Muscle of back (tissue), 11 donors: ENCODE data around the gene BOD1L1. TPM values are rescaled to one million over a fixed set of nuclear protein-coding genes. Genes with fewer than 3 reads are reported as not detected.

ENCODE experiments used
- DNase-seq, 3 donors: peaks; one replicate each; pipeline versions ENCODE4 v3.0.0 to v3.0.0-alpha.2; 2013
- polyA plus RNA-seq, 10 donors: library from polyadenylated mRNA; unstranded; fragments of 120-200 nt; gene quantifications; one replicate each; pipeline ENCODE4 v1.2.1, GENCODE V29; 2013; ENCODE audit not compliant: insufficient read length in 10 of 10

The BOD1L1 gene
- polyA plus RNA-seq, 10 donors: 27.8 to 43.2 (median 35.0) TPM

DNA sequence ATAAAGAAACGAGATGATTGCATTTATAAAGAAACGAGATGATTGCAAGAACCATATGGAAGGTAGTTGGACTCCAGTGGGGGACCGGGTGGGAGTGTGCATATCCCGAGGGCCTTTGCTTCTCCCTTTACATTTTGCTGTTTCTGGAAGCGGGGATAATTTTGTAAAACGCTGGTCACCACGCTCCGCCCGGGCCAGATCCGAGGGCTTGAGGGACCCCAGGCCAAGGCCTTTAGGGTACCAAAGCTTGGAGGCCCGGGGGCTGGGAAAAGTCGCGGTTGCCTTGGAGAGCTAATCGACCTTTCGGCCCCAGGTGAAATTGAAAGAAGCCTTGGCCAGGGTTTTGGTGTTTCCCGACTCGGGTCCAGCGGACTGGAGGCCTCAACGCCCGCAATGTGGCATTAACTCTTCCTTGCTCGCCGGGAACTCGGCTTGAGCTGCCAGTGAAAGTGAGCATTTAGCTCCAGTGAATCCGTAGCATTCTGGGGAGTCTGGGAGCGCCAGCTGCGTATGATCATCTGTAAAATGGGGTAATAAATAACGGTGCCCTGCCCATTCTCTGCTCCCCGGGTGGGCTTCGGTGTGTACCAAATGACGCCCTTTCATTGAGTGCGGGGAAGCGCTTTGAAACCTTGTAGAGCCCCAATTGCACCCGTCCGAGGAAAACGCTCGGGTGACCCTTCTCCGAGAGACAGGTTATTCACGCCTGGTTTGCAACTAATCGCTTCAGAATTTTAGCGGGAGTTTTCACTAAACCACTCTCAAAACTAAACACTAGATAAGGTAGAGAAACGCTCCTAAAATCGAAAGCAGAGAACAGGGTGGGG is 87.7 kb downstream of the BOD1L1 start:
- DNase-seq: no peak

DNA sequence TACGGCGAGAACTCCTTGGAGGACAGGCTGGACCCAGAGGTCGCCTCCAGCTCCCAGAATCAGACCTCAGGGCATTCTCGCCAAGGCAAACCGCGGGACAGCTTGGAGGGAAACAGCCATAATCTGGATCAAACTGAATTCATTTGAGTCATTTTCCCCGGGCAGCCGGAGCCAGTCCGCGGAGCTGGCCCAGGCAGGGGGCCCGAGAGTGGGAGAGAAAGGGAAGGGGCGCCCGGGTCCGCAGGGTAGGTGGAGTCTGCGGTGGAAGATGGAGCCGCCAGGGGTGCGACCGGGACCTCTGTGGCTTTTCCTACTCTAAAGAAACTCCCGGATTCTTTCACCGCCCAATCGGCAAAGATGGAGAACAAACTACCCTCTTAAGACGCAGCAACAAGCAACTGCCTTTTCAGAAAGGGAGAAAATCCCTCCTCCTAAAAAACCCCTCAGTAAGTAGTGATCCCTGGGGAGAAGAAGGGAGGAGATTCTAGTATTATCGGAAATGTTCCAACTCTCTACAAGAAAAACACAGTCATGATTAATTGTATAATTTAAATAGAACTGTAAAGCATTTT is 88.4 kb downstream of the BOD1L1 start:
- DNase-seq: no peak

DNA sequence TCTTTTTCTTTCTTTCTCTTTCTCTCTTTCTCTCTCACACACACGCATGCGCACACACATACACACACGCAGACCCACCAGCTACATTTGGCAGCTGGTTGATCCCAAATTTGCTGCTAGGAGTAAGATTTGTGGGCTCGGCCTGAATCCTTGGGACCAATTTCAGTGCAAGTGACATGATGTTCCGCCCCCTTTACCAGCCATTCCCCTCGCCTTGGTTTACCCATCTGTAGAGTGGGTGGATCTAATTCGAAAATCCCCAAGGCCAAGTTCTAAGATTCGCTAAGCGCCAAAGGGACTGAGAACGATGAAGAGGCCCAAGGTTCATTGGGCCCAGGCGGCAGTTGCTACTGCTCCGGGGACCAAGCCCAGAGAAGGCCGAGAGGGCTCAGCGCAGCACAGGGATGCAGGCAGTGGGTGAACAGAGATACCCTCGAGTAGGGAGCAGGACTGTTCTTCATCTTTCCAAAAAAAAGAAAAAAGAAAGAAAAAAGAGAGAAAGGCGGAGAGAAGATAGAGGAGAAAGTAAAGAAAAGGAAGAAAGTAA is 89.0 kb downstream of the BOD1L1 start:
- DNase-seq: no peak

DNA sequence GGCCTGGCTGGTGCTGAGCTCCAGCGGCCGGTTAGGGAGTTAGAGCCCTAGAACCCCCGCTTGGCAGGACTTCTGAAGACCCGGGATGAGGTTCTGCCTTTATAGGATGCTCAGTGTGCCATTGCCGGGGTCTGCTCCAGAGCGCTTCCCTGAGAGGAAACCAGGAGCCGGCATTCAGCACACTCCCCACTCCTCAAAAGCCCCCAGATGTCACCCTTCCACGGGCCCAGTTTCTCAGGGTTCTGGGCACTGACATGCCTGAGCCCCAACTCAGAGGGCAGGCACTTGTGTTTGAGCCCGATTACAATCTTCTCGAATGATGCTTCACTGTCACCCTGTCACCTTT is 89.7 kb downstream of the BOD1L1 start:
- DNase-seq: no peak

DNA sequence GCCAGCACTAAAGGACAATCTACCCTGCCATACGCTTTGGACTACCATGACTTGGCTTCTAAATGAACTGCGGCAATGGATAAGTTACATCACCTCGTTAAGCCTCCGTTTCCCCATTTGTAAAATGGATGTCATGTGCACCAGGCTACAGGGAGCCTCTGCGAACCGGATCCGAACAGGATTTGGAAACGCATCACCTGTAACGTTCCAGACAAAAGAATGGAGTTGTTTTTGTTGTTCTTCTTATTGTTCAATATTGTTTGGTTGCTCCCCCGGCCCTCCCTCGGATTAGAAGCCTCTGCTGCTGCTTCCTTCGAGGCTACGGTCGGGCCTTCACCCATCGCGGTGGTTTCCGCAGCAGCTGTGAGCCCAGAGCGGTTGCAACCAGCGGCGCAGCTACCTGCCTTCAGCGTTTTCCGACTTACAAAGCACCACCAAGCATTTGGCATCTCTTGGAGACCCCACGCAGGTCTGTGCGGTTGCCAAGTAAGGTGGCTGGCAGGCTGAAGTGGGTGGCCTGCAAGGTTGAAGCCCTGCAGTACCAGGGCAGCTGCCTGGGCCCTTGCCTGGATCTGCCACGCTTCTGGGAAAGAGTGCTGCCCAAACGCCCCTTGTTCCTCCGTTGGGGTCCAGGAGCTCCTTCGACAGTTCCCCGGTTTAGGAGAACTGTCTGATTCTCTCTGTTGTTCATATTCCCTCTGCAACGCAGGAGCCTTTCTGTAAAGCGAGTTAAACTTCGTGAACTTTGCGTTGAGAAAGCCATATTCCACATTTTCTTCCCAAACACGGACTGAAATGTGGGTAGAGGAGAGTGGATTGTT is 90.3 kb downstream of the BOD1L1 start:
- DNase-seq: no peak

DNA sequence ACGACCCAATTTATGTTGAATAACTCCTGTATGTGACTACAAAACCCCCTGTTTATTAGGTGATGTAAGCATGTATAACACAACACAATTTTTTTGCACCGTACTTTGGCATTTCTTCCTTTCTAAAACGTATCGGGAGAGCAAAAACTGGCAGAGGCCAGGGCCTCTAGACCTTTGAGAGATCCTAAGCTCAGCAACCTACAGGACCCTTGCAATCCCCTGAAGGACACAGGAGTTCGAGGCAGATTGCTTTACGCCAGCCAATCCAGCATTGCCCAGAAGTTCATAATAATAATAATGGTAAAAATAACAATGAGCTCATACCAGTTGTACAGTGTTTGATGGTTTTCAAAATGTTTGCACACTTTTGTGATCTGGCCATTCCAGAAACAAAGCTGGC is 90.9 kb downstream of the BOD1L1 start:
- no peak for DNase-seq

DNA sequence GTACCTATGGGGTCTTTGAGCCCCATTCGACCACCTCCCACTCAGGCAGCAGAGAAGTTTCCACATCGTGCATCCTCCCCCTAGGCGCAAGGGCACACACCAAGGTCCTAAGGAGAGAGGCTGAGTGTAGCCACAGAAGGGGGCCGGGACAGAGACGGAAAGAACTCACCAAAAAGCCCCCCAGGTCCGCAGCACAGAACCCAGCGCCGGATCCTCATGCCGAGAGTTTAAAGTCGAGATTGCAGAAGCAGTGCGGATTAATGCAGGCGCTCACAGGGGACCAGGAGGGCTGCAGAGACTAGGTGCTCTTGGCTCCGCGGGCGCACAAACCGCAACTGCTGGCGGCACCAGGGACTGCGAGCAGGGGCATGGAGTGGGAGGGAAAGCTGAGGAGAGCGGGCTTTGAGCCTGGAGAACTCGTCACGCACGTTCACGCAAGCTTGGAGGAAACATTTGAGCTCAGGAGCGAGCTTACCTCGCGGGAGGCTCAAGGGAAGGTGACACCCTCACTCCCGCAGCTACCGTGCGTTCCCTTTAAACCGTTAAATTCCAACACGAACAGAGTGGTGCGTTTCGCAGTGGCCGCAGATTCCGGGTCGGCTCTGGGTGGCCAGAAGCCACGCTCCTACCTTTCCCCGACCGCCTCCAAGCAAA is 91.7 kb downstream of the BOD1L1 start:
- no peak for DNase-seq

DNA sequence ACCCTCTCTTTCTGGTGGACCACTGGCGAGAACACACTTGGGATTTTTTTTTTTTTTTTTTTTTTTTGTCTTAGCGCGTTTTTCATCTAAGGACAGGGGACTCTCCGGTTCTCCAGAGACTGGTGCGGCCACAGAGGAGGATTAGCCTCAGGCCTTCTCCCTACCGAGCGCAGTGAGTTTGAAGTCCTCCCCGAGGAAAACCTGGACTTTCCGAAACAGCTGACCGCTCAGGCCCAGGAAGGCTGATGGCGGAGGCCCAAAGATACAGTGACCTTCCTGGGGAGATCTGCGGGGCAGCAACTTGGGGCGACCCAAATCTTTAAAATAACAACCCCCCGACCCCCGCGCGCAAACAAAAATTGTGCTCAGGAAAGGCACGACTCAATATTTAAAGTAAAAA is 92.4 kb downstream of the BOD1L1 start:
- no peak for DNase-seq

DNA sequence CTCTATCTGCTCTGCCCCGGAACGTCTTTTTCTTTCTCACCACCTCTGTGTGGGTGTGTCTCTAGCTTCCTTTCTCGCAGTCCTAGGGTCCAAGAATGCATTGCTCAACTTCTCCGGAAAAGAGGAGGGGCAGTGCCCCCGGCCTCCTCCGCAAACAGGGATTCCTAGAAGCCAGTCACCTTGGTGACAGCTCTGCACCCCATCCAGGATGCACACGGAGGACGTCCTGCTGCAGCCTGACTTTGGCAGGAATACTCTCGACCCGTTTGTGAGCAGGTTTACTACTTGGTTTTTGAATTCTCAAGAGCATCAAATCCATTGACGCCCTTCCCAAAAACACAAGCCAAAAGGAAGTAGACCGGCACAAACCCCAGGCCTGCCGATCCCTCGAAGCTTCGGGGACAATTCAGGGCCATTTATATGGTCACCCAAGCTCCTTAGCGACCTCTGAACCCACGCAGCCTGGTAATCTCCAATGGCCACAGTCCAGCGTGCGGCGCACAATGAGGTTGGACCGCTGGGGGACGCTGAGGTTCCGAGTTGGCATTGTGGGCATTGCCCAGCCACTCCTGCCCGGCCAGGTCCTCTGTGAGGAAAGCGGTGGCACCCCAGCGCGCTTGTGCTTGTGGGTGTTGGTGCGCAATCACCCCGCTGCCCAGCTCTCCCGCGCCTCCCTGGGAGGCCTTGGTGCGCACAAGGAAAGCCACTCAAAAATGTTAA is 93.0 kb downstream of the BOD1L1 start:
- no peak for DNase-seq

DNA sequence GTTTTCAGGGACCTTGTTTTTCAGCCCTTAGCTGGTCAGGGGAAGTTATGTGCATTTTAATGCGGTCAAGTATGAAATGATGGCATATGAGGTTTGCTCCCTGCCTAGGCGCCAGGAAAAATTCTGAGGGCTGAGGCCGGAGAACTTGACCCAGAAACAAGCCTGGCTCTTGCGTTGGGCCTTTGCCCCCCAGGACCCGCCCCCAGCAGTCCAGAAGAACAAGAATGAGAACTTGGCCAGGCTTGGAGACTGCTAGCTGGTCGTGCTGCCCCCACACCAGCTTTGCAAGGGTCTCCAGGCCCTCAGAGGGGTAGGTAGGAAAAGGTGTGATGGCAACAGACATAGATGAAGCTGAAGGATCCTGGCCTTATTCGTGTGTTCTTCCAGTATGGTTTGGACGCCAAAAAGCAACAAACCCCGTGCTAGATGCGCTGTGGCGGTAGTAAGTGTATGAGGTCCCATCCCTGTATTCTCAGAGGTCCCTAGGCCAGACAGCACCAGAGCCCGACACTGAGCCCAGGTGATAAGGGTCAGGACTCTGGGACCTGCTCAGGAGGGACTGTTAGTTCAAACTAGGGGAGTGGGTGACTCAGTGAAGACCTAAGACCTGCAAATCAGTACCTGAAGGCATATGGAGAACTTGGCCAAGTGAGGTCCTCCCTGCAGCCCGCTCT is 93.7 kb downstream of the BOD1L1 start:
- no peak for DNase-seq

DNA sequence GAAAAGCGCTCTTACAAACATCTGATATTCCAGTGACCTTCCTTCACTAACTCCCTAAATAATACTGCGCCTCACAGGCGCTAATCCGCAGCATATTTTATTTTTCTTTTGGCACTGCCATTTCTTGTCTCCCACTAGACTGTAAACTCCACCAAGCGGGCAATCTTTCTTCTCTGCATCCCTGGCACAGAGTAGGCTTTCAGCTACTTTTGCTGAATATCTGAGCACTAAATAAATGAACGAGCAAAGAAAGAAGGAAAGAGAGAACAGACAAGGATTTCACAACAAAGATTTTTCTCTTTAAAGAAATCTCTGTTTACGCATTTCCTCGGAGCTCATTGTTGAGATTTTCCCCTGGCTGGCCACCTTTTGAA is 95.9 kb downstream of the BOD1L1 start:
- DNase-seq: no peak

DNA sequence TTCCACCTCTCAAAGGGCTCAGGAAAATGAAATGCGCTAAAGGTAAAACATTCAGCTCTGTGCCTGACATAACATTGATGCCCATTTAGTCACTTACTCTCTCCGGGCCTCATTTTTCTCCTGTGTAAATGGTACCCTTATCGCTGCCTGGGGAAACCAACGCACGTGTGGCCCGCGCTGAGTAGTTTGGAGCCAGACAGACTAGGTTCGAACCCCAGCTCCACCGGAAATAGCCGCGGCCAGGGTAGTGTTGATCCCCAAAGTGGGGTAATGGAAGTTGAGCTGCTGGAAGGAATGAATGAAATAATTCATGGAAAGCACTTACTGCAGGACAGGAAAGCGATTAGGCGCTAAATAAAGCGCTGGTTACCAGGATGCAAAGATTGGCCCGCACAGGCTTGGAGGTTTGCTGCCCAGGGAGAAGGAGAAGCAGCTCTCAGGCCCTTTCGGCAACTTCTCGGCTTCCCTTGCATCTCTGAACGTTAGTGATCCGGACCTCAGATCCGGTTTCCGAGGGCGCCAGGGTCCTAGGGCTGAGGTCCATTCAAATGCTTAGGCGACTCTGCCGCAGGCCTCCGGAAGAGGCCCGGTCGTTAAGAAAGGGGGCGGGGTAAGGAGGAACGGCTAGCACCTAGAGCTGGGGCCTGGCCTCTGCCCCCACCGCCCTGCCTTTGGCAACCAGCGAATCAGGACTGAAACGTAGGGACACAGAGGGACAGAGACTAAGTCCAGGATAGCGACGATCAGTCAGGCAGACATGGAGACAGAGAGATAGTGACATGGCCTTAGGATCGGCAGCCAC is 96.5 kb downstream of the BOD1L1 start:
- no peak for DNase-seq

DNA sequence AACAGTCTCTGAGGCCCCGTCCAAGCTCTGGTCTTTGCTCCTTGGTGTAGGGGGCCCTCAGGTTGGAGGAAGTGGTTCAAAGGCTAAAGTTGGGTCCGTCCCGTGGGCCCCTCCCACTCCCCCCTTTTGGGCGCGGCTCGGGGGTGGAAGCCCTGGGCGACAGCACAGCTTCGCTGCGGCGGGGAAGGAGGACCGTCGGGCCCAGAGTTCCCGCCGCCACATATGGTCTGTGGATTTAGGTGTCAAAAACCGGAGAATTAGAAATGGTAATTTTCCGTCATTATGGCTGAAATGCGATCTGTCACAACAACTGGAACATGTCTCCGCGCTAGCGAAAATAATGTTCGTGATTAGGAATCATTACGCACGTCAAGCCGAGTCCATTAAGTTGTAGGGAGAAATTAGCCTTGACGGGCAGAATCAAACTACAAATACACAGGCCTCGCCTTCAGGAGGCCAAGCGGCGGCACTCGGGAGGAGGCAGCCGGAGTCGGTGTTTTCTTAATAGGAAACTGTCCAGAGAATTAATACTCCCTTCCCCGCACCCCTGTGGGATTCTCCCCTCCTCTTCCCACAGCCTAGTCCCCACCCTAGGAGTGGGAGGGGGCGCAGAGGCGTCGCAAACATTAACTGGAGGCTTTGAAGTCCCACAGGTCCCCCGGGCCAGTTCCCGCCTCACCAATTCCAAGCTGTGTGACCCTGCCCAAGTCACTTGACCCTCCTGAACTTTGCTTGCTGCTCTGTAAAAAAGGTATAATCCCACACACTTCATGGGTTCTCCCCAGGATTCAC is 98.2 kb downstream of the BOD1L1 start:
- no peak for DNase-seq

DNA sequence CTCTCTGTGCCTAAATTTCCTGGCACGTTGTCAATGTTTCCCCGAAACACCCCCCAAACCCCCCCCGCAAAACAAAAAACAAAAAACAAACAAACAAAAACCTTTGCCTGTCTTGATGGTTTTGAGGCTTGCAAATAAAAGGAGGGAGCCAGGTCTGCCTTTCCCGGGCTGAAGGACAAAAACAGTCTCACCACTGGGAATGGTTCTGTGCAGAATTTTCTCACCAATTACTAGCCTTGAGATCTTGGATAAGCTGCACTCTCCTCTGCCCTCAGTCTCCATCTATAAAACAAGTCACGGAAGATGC is 98.8 kb downstream of the BOD1L1 start:
- no peak for DNase-seq

DNA sequence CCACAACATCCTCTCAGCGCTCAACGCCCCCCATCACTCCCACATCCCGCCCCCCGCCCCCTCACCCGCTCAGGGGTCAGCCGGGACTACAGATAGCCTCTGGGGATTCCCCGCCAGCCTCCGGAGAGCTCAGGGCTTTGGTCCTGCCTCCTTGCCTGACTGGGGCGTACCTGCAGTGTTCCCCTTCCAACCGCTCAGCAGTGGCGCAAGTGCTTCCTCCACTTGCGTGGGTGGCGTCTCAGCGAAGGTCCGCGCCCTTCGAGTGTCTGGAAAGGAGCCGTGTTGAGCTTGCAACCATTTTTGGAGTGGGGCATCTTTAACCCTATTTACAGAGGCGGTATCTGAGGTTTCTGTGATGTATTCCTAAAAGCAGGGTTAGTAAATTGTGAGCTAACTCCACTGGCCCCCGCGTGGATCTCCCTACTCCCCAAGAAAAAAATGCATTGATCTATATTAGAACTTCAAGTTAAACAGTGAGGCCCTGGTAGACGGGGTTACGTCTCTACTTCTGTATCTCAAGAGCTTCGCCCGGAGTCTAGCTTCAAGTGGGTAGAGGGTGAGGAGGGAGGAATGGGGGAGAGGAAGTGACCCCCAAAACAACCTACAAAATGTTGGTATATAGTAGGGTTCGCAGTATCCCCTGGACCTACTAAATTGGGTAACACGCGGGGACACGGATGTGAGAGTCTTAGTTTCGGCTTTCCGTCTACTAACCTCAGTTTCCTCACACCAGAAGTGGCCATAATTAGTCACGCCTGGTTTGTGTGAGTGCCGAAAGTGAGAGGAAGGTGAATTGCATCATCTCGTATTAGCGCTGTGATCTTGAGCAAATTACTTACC is 99.3 kb downstream of the BOD1L1 start:
- no peak for DNase-seq

DNA sequence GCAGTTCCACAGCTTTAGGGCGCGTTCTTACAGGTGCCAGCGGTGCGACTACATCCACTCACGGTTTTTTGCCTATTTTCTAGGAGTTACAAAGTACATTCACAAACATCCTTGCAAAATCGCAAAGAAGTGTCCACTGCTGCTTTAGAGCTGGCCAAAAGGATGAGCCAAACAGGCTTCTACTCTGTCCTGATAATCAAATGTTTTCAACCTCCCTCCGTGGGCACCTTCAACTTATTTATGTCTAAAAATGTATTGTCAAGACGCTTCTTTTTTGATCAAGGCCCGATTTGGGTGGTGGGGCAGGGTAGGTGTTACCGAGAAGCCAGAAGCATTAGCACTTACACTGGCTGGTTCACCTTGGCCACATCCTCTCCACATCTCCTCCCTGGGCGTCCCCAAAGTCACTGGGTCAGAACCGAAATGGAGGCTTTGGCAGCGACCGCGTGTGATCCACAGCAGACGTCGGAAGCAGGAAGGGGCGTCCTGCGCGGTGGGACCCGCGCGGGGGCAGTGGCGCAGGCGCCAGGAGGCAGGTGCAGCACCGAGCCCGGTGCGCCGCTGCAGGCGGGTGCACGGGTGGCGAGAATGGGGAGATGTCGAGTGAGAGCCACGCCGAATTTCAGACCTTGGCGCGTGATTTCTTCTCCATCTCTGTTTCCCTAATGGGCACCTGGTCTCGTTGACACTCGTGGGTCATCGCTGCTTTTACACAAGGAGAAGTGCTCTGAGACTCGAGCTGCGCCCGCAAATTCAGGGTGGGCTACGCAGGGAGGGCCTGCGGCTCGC is 100.1 kb downstream of the BOD1L1 start:
- DNase-seq: no peak

DNA sequence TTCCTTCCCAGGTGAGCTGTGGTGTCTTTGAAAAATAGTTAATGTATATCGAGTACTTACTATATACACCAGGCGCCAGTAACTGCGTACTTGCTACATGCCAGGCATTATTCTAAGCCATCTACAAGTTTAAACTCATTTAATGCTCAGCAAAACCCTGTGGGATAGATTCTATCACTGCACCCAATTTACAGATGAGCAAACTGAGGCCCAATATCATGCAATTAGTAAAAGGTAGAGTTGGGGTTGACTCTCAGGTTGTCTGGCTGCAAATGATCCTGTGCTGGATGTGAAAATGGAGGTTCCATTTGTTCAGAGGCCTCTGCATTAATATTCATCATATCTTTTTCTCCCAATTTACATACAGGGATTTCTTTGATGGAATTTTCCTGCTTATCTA is 100.9 kb downstream of the BOD1L1 start:
- DNase-seq: no peak
